Keratinocyte (primary cell): ENCODE results near the gene SLC29A1. TPM values are rescaled to one million over a fixed set of nuclear protein-coding genes. Genes with fewer than 3 reads are reported as not detected.
A peak's percentile ranks its signal among the peaks of the same experiment; 100 is the strongest.

Experiments used
- DNase-seq: peaks from one replicate; pipeline ENCODE4 v3.0.0-alpha.2; 2011; ENCODE audit warnings: low read depth, missing footprints, low spot score
- FAIRE-seq: peaks from 2 replicates; lab custom pipeline; 2011; peaks lifted over from hg19 to GRCh38; lab: Jason Lieb, UNC
- H2AFZ ChIP-seq: 2 replicates; pipeline ENCODE4 v1.6.0; 2012; ENCODE audit warnings: low read length, control low read depth, inconsistent platforms; ENCODE audit not compliant: control insufficient read depth
- H3K27ac ChIP-seq: 2 replicates; pipeline ENCODE4 v1.5.1; 2011; ENCODE audit warnings: low read length; ENCODE audit not compliant: control insufficient read depth, insufficient read depth
- H3K27me3 ChIP-seq: 3 replicates; pipeline ENCODE4 v1.6.0; 2011; ENCODE audit warnings: low read length; ENCODE audit not compliant: control insufficient read depth, insufficient read depth; ENCODE audit errors: extremely low read depth
- H3K36me3 ChIP-seq, 2 experiments: 2 replicates in 1 of 2; 3 replicates in 1 of 2; pipeline ENCODE4 v1.5.1; 2011; ENCODE audit warnings: low read length in 2 of 2, mild to moderate bottlenecking in 1 of 2; ENCODE audit not compliant: control insufficient read depth in 2 of 2, insufficient read depth in 2 of 2; ENCODE audit errors: extremely low read depth in 1 of 2
- H3K4me1 ChIP-seq: 3 replicates; pipeline ENCODE4 v1.5.1; 2011; ENCODE audit warnings: low read length; ENCODE audit not compliant: control insufficient read depth, insufficient read depth; ENCODE audit errors: extremely low read depth
- H3K4me2 ChIP-seq: 3 replicates; pipeline ENCODE4 v1.6.0; 2011; ENCODE audit warnings: low read depth, low read length; ENCODE audit not compliant: control insufficient read depth, insufficient read depth; ENCODE audit errors: extremely low read depth
- H3K4me3 ChIP-seq, 3 experiments: fragments of 200-600 bp in 1 of 3; sonication (generic) in 1 of 3; 2 replicates in 2 of 3; 3 replicates in 1 of 3; pipeline ENCODE4 v1.5.1; 2011 to 2016; ENCODE audit warnings: low read length in 3 of 3, mild to moderate bottlenecking in 3 of 3, control low read depth in 2 of 3, inconsistent platforms in 1 of 3, low read depth in 1 of 3, mixed read lengths in 1 of 3, mixed run types in 1 of 3, moderate library complexity in 1 of 3; ENCODE audit not compliant: control insufficient read depth in 2 of 3, insufficient read depth in 2 of 3; ENCODE audit errors: extremely low read depth in 1 of 3
- H3K79me2 ChIP-seq: 2 replicates; pipeline ENCODE4 v1.6.0; 2012; ENCODE audit warnings: low read length; ENCODE audit not compliant: control insufficient read depth, insufficient read depth
- H3K9ac ChIP-seq: 3 replicates; pipeline ENCODE4 v1.6.0; 2011; ENCODE audit warnings: low read length; ENCODE audit not compliant: control insufficient read depth, insufficient read depth; ENCODE audit errors: extremely low read depth
- H3K9me1 ChIP-seq: 3 replicates; pipeline ENCODE4 v1.6.0; 2011; ENCODE audit warnings: low read length; ENCODE audit not compliant: control insufficient read depth, insufficient read depth; ENCODE audit errors: extremely low read depth
- H3K9me3 ChIP-seq: 2 replicates; pipeline ENCODE4 v1.5.1; 2012; ENCODE audit warnings: low read depth, low read length; ENCODE audit not compliant: control insufficient read depth
- H4K20me1 ChIP-seq: 3 replicates; pipeline ENCODE4 v1.6.0; 2011; ENCODE audit warnings: low read length; ENCODE audit not compliant: control insufficient read depth, insufficient read depth; ENCODE audit errors: extremely low read depth
- CTCF ChIP-seq, 3 experiments: IDR thresholded peaks in 1 of 3; conservative IDR thresholded peaks in 1 of 3; optimal IDR thresholded peaks in 1 of 3; 2 replicates in 2 of 3; 3 replicates in 1 of 3; pipeline versions ENCODE3 to v1.5.1; 2011; ENCODE audit warnings: low read length in 3 of 3, mild to moderate bottlenecking in 3 of 3, moderate library complexity in 2 of 3, control low read depth in 1 of 3, inconsistent platforms in 1 of 3; ENCODE audit not compliant: insufficient read depth in 2 of 3; ENCODE audit errors: extremely low read depth in 1 of 3
- EZH2 ChIP-seq: IDR thresholded peaks from one replicate; pipeline ENCODE4 v1.6.1; 2012; ENCODE audit warnings: inconsistent platforms, mild to moderate bottlenecking, low read length, moderate library complexity
- dilution Hi-C: fragments of 300-500 bp; cut with MboI; formaldehyde crosslinking; loops from one replicate; pipeline ENCODE4 v1.7.0; 2020; ENCODE audit warnings: low sequenced_read_pairs; ENCODE audit not compliant: extremely low pct_ligation_motif_present
- polyA plus RNA-seq, 5 experiments: library from polyadenylated mRNA; depleted of rRNA in 3 of 5; stranded (reverse) in 3 of 5; stranded (forward) in 1 of 5; unstranded in 1 of 5; fragments of >200 nt; gene quantifications; 1 replicate in 1 of 5; 2 replicates in 3 of 5; 3 replicates in 1 of 5; pipeline versions ENCODE4 v1.2.1 to v1.2.3, GENCODE V29; 2011 to 2012; ENCODE audit warnings: missing spikeins in 2 of 5, low read depth in 1 of 5, low replicate concordance in 1 of 5

Gene SLC29A1
- polyA plus RNA-seq, 1 donor (not counting 4 experiments of a cell fraction or from before 2014, with no cell fraction given): 51.0 TPM

GRCh38 chr6:44226368-44227147, 3.2 kb downstream of the SLC29A1 start:
- Histone ChIP-seq H3K27me3 (no peaks in the 10 kb centered on the region), H3K9me1 (no peaks in the 10 kb centered on the region), H3K79me2 (peaks cover 22% of the 10 kb centered on the region), H3K9ac (peak overlapping the region; percentile 6), H2AFZ (no peak overlapping the region), H4K20me1 (no peaks in the 10 kb centered on the region), H3K9me3 (no peaks in the 10 kb centered on the region), H3K4me2 (peak overlapping the region; percentile 52), H3K4me3 (no peak overlapping the region), H3K27ac (no peak overlapping the region), H3K4me1 (peaks cover 41% of the 10 kb centered on the region), H3K36me3 (peaks cover 14 to 19% of the 10 kb centered on the region in 2 experiments)
- no peak for DNase-seq
- dilution Hi-C loops: no loop called here
- no peak for FAIRE-seq
- TF ChIP-seq CTCF (optimal IDR thresholded peaks at IDR 0.05 in 1 of 3, IDR thresholded peaks at IDR 0.05 in 1 of 3, conservative IDR thresholded peaks at IDR 0.05 in 1 of 3; ENCODE audit: extremely low read depth in 1 of 3, insufficient read depth in 2 of 3, low read length in 3 of 3) (no peak), EZH2 (no peak)

DNA sequence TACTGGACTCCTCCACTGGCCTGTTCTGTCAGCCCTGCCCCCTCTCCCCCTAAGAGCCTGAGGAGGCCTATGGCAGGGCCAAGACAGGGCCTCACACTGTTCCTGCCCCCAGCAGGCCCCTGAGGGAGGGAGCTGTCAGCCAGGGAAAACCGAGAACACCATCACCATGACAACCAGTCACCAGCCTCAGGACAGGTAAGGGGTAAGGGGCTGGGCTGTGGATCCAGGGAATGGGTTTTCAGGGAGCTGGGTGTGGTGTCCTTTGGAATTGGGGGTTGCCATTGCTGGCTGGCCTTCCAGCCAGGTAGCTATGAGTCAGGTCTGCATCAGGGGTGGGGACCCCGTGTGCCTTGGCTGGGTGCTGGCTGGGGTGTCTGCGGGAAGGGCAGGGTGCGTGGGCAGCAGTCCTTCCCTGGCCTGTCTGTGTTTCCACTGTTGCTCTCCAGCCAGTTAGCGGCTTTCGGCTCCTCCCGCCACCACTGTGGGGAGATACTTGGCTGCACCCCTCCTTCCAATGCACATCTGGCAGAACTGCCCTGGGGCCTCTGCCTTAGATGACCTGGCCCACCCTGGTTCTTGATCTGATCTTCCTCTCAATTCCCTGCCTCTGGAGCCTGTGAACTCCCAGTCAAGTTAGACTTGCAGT, 3.9 kb downstream of the SLC29A1 start:
- Histone ChIP-seq H3K4me1 (peaks cover 37% of the 10 kb centered on the region), H3K9me3 (no peaks in the 10 kb centered on the region), H3K4me3 (no peak overlapping the region), H3K79me2 (peaks cover 22% of the 10 kb centered on the region), H3K9ac (peak overlapping the region; percentile 6), H3K27me3 (no peaks in the 10 kb centered on the region), H3K27ac (no peak overlapping the region), H3K9me1 (no peaks in the 10 kb centered on the region), H2AFZ (no peak overlapping the region), H4K20me1 (no peaks in the 10 kb centered on the region), H3K36me3 (peaks cover 14 to 23% of the 10 kb centered on the region in 2 experiments), H3K4me2 (peak overlapping the region; percentile 52)
- FAIRE-seq: no peak
- no peak for DNase-seq
- TF ChIP-seq CTCF (optimal IDR thresholded peaks at IDR 0.05 in 1 of 3, IDR thresholded peaks at IDR 0.05 in 1 of 3, conservative IDR thresholded peaks at IDR 0.05 in 1 of 3; ENCODE audit: extremely low read depth in 1 of 3, insufficient read depth in 2 of 3, low read length in 3 of 3) (no peak), EZH2 (no peak)
- dilution Hi-C loops: no loop called here
